ENCODE results near the gene ELK3. TPM values are rescaled to one million over a fixed set of nuclear protein-coding genes. Genes with fewer than 3 reads are reported as not detected.

The ELK3 gene
- total RNA-seq, 1 donor from 2014 or later: 49.3 TPM

DNA sequence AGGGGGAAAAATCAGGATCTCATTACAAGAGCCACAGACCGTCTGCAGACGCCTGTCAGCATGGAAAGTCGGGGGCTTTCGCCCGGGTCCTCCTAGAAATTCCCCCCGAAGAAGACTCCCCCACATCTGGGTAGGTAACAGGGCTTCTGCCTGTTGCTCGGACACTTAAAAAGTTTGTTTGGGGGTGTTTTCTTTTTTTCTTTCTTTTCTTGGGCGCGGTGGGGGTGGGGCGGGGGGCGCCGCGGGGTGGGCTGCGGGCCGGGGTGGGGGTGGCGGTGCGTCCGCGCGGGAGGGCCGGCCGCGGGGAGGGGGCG lies 358 bp downstream of the ELK3 start:
- TF ChIP-seq, protein P1, sequence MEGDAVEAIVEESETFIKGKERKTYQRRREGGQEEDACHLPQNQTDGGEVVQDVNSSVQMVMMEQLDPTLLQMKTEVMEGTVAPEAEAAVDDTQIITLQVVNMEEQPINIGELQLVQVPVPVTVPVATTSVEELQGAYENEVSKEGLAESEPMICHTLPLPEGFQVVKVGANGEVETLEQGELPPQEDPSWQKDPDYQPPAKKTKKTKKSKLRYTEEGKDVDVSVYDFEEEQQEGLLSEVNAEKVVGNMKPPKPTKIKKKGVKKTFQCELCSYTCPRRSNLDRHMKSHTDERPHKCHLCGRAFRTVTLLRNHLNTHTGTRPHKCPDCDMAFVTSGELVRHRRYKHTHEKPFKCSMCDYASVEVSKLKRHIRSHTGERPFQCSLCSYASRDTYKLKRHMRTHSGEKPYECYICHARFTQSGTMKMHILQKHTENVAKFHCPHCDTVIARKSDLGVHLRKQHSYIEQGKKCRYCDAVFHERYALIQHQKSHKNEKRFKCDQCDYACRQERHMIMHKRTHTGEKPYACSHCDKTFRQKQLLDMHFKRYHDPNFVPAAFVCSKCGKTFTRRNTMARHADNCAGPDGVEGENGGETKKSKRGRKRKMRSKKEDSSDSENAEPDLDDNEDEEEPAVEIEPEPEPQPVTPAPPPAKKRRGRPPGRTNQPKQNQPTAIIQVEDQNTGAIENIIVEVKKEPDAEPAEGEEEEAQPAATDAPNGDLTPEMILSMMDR (IDR thresholded peaks at IDR 0.05): no peak
- Mint-ChIP-seq H3K36me3 (ENCODE audit: unreplicated experiment) (no peaks in the 10 kb centered on the region), H3K4me1 (ENCODE audit: unreplicated experiment) (peaks cover 37% of the 10 kb centered on the region), H3K27me3 (ENCODE audit: unreplicated experiment) (peaks cover 2% of the 10 kb centered on the region), H3K4me3 (ENCODE audit: unreplicated experiment) (peak overlapping the region; percentile 98), H3K27ac (ENCODE audit: unreplicated experiment) (peak overlapping the region; percentile 89), H3K9me3 (ENCODE audit: unreplicated experiment) (no peaks in the 10 kb centered on the region)
- DNase-seq (ENCODE audit: extremely low spot score, unreplicated experiment): no peak

- Mint-ChIP-seq H3K27ac (ENCODE audit: unreplicated experiment) (peak overlapping the region; percentile 95), H3K4me3 (ENCODE audit: unreplicated experiment) (peak overlapping the region; percentile 88), H3K36me3 (ENCODE audit: unreplicated experiment) (no peaks in the 10 kb centered on the region), H3K27me3 (ENCODE audit: unreplicated experiment) (no peaks in the 10 kb centered on the region), H3K9me3 (ENCODE audit: unreplicated experiment) (no peaks in the 10 kb centered on the region), H3K4me1 (ENCODE audit: unreplicated experiment) (peaks cover 42% of the 10 kb centered on the region)
- no peak for DNase-seq (ENCODE audit: extremely low spot score, unreplicated experiment)
- TF ChIP-seq, protein P1 (IDR thresholded peaks at IDR 0.05): no peak
These were observed 1.0 kb downstream of the ELK3 start for GRCh38 chr12:96194971-96195844.

GRCh38 chr12:96195845-96196451 lies 1.8 kb downstream of the ELK3 start:
- Mint-ChIP-seq H3K27ac (ENCODE audit: unreplicated experiment) (peak overlapping the region; percentile 95), H3K27me3 (ENCODE audit: unreplicated experiment) (no peaks in the 10 kb centered on the region), H3K4me1 (ENCODE audit: unreplicated experiment) (peaks cover 43% of the 10 kb centered on the region), H3K36me3 (ENCODE audit: unreplicated experiment) (no peaks in the 10 kb centered on the region), H3K4me3 (ENCODE audit: unreplicated experiment) (peak overlapping the region; percentile 88), H3K9me3 (ENCODE audit: unreplicated experiment) (no peaks in the 10 kb centered on the region)
- TF ChIP-seq, protein P1 (IDR thresholded peaks at IDR 0.05): no peak
- DNase-seq (ENCODE audit: extremely low spot score, unreplicated experiment): no peak

DNA sequence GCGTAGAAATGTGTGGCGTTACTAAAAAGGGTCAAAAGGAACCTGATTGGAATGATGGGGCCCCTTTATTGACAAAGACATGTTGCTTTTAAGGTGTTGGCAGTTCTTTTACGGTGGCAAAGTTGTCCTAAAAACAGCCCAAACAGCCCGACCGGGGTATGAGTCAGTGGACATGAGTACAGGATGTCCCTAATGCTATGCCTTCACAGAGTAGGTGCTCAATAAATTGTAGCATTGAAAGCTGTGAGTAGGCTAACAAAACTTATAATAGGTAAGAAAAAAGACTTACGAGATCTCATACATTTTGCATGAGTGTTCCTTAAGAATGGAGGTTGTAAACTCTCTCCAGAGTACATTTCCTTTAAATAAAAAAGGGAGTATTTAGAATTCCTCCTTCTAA lies 2.6 kb downstream of the ELK3 start:
- H3K9me3 Mint-ChIP-seq (ENCODE audit: unreplicated experiment): no peaks in the 10 kb centered on the region
- DNase-seq (ENCODE audit: extremely low spot score, unreplicated experiment): no peak
- peak overlapping the region; percentile 88 for H3K4me3 Mint-ChIP-seq (ENCODE audit: unreplicated experiment)
- H3K27ac Mint-ChIP-seq (ENCODE audit: unreplicated experiment): peak overlapping the region; percentile 95
- no peaks in the 10 kb centered on the region for H3K36me3 Mint-ChIP-seq (ENCODE audit: unreplicated experiment)
- TF ChIP-seq, protein P1 (IDR thresholded peaks at IDR 0.05): no peak
- H3K4me1 Mint-ChIP-seq (ENCODE audit: unreplicated experiment): peaks cover 44% of the 10 kb centered on the region
- H3K27me3 Mint-ChIP-seq (ENCODE audit: unreplicated experiment): no peaks in the 10 kb centered on the region

DNA sequence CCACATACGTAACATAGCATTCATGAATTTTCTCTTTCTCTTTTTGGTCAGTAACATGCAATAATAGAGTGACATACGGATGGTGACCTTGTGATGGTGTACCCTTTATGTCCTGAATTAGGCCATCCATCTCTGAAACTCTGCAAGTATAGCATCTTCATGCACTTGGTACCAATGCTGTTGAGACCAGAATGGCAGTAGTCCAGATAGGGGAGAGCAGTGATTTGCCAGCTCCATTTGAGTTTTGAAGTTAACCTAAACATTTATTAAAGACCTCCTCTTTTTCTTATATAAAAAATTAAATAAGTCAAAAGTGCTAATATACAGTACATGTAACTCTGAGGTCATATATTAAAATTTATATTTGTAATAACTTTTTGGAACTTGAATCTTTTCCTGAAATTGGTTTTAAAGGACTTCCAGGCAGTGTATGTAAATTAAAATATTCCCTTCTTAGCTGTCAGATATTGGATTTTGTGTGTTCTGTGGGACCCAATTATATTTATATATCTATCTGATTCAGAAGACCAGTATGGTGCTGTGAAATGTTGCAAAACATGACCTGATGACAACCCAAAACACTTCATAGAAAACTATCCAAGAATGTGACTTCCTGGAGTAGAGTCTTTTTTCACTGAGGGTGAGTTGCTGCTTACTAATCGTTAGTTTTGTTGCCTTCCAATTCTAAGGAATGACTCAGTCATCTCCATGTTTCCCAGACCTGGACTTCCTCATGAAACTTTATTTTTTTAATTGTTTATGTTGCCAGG lies 3.5 kb downstream of the ELK3 start:
- peaks cover 48% of the 10 kb centered on the region for H3K4me1 Mint-ChIP-seq (ENCODE audit: unreplicated experiment)
- H3K9me3 Mint-ChIP-seq (ENCODE audit: unreplicated experiment): no peaks in the 10 kb centered on the region
- no peaks in the 10 kb centered on the region for H3K36me3 Mint-ChIP-seq (ENCODE audit: unreplicated experiment)
- no peak for DNase-seq (ENCODE audit: extremely low spot score, unreplicated experiment)
- H3K4me3 Mint-ChIP-seq (ENCODE audit: unreplicated experiment): no peak overlapping the region
- H3K27ac Mint-ChIP-seq (ENCODE audit: unreplicated experiment): peak overlapping the region; percentile 95
- no peaks in the 10 kb centered on the region for H3K27me3 Mint-ChIP-seq (ENCODE audit: unreplicated experiment)
- TF ChIP-seq, protein P1 (IDR thresholded peaks at IDR 0.05): no peak

Measured in osteocyte (in vitro differentiated cells).